ENCODE results near the gene PRUNE2.

GRCh38 chr9:76717176-76717575 lies 188.7 kb downstream of the PRUNE2 start:
- TF ChIP-seq POLR2A (IDR thresholded peaks at IDR 0.05; ENCODE audit: insufficient read depth in 1 of 2, low read depth in 2 of 2, low read length in 2 of 2) (no peak), EZH2 (conservative IDR thresholded peaks at IDR 0.05; ENCODE audit: low read depth, low read length) (no peak), PAWR (CRISPR knock-in tag; IDR thresholded peaks at IDR 0.05; ENCODE audit: borderline replicate concordance) (no peak), CTCF (CRISPR knock-in tag; IDR thresholded peaks at IDR 0.05) (no peak), ZFX (CRISPR knock-in tag; IDR thresholded peaks at IDR 0.05; ENCODE audit: low read depth) (no peak)

Data from HepG2 (cell line).